HG03139 (cell line): ENCODE results near the gene WFS1.

Experiments used
- ATAC-seq: cut with Tn5 transposase; IDR thresholded peaks from one replicate; pipeline ENCODE4 v1.9.1; 2021; ENCODE audit not compliant: unreplicated experiment

Gene WFS1

GRCh38 chr4:6279582-6280289 is 10.1 kb downstream of the WFS1 start:
- no peak for ATAC-seq

- ATAC-seq, result no peak
These were observed 10.8 kb downstream of the WFS1 start for GRCh38 chr4:6280365-6280996.

- ATAC-seq, result no peak
These were observed 12.0 kb downstream of the WFS1 start for GRCh38 chr4:6281436-6282313.

GRCh38 chr4:6282314-6282771 is 12.7 kb downstream of the WFS1 start:
- ATAC-seq, result no peak

- ATAC-seq, result no peak
These were observed 13.6 kb downstream of the WFS1 start for GRCh38 chr4:6283282-6283681.

- no peak for ATAC-seq
These were observed 17.6 kb downstream of the WFS1 start for GRCh38 chr4:6287017-6287788.

GRCh38 chr4:6288342-6288741 is 18.7 kb downstream of the WFS1 start:
- ATAC-seq, result no peak

- no peak for ATAC-seq
These were observed 19.2 kb downstream of the WFS1 start for GRCh38 chr4:6288871-6289270.

- no peak for ATAC-seq
These were observed 20.6 kb downstream of the WFS1 start for GRCh38 chr4:6290256-6290655.

- no peak for ATAC-seq
These were observed 21.3 kb downstream of the WFS1 start for GRCh38 chr4:6290769-6291547.

GRCh38 chr4:6291784-6292297 is 22.2 kb downstream of the WFS1 start:
- ATAC-seq, result no peak

- ATAC-seq, result no peak
These were observed 22.9 kb downstream of the WFS1 start for GRCh38 chr4:6292376-6293096.

- ATAC-seq, result no peak
These were observed 23.4 kb downstream of the WFS1 start for GRCh38 chr4:6293097-6293445.

- ATAC-seq, result no peak
These were observed 24.0 kb downstream of the WFS1 start for GRCh38 chr4:6293661-6294060.

- ATAC-seq, result no peak
These were observed 25.2 kb downstream of the WFS1 start for GRCh38 chr4:6294705-6295421.

- no peak for ATAC-seq
These were observed 25.8 kb downstream of the WFS1 start for GRCh38 chr4:6295495-6295894.

GRCh38 chr4:6296026-6296425 is 26.4 kb downstream of the WFS1 start:
- ATAC-seq, result no peak

- no peak for ATAC-seq
These were observed 27.7 kb downstream of the WFS1 start for GRCh38 chr4:6297266-6297815.
